Bronchial epithelial cell (primary cell): Measurements from ENCODE around the gene CDK4. TPM values are rescaled to one million over a fixed set of nuclear protein-coding genes. Genes with fewer than 3 reads are reported as not detected.
A peak's percentile ranks its signal among the peaks of the same experiment; 100 is the strongest.

Source experiments
- DNase-seq: peaks from one replicate; pipeline ENCODE4 v3.0.0-alpha.2; 2010; ENCODE audit warnings: low read depth
- FAIRE-seq: peaks from 2 replicates; lab custom pipeline; 2011; peaks lifted over from hg19 to GRCh38; lab: Jason Lieb, UNC
- H3K27me3 ChIP-seq: 2 replicates; pipeline ENCODE4 v1.5.1; 2011; ENCODE audit warnings: low read length; ENCODE audit not compliant: control insufficient read depth, insufficient read depth
- H3K36me3 ChIP-seq: 2 replicates; pipeline ENCODE4 v1.5.1; 2011; ENCODE audit warnings: low read length; ENCODE audit not compliant: control insufficient read depth, insufficient read depth
- H3K4me3 ChIP-seq: 2 replicates; pipeline ENCODE4 v1.5.1; 2011; ENCODE audit warnings: mild to moderate bottlenecking, low read depth, low read length, control low read depth
- CTCF ChIP-seq: IDR thresholded peaks from 2 replicates; pipeline ENCODE4 v1.5.1; 2011; ENCODE audit warnings: mild to moderate bottlenecking, moderate library complexity, low read length, control low read depth, inconsistent platforms; ENCODE audit not compliant: insufficient read depth, severe bottlenecking
- total RNA-seq: library from RNA; depleted of rRNA; stranded (reverse); fragments of >200 nt; gene quantifications from 2 replicates; pipeline ENCODE4 v1.2.1, GENCODE V29; 2014

The CDK4 gene
- total RNA-seq, 1 donor from 2014 or later: 113 TPM

- FAIRE-seq: no peak
- TF ChIP-seq CTCF: no peak
- Histone ChIP-seq H3K4me3 (no peak within 1 kb of the TSS), H3K36me3 (no peaks in the 10 kb centered on the region), H3K27me3 (peaks cover 42% of the 10 kb centered on the region)
- no peak for DNase-seq
Observed at GRCh38 chr12:57738661-57739237, 13.4 kb downstream of the CDK4 start, which contains the start of gene AGAP2. AGAP2 (minus strand) TSS chr12:57738742; CDS start chr12:57738246, 496 bp downstream.

- H3K4me3 ChIP-seq: no peak overlapping the region
- DNase-seq: no peak
- no peaks in the 10 kb centered on the region for H3K36me3 ChIP-seq
- peaks cover 44% of the 10 kb centered on the region for H3K27me3 ChIP-seq
- peak; percentile 40 for TF ChIP-seq CTCF
- no peak for FAIRE-seq
Observed at GRCh38 chr12:57737467-57738460, 14.3 kb downstream of the CDK4 start.

- TF ChIP-seq CTCF: no peak
- no peaks in the 10 kb centered on the region for H3K36me3 ChIP-seq
- DNase-seq (no peak), FAIRE-seq (no peak)
- H3K4me3 ChIP-seq: no peak overlapping the region
- peaks cover 44% of the 10 kb centered on the region for H3K27me3 ChIP-seq
Observed at GRCh38 chr12:57736741-57737466, 15.2 kb downstream of the CDK4 start.

- no peaks in the 10 kb centered on the region for H3K36me3 ChIP-seq
- FAIRE-seq: no peak
- DNase-seq: no peak
- peaks cover 45% of the 10 kb centered on the region for H3K27me3 ChIP-seq
- H3K4me3 ChIP-seq: no peak overlapping the region
- TF ChIP-seq CTCF: peak; percentile 21
Observed at GRCh38 chr12:57735952-57736740, 16.0 kb downstream of the CDK4 start.

GRCh38 chr12:57735198-57735855, 16.8 kb downstream of the CDK4 start:
- Histone ChIP-seq H3K4me3 (no peak overlapping the region), H3K36me3 (no peaks in the 10 kb centered on the region), H3K27me3 (peaks cover 46% of the 10 kb centered on the region)
- DNase-seq (no peak), FAIRE-seq (no peak)
- no peak for TF ChIP-seq CTCF
